Common myeloid progenitor, CD34-positive (primary cell): ENCODE measurements around the gene UVRAG.
"Not testable (repeated sequence)": the region's sequence is repeated elsewhere in the genome, so short reads cannot be mapped to it uniquely, and the experiment has no call there.

Experiments used
- CTCF ChIA-PET: fragments of 350-600 bp; sonication (Branson Sonifier 250); formaldehyde crosslinking; loops from one replicate; lab custom pipeline; 2021; ENCODE audit warnings: antibody characterized with exemption; lab: Charles Lee
- POLR2A ChIA-PET: fragments of 350-600 bp; sonication (Branson Sonifier 250); formaldehyde crosslinking; loops from one replicate; lab custom pipeline; 2021; ENCODE audit warnings: antibody characterized with exemption; lab: Charles Lee
- DNase-seq, 3 donors: peaks; one replicate each; pipeline versions ENCODE4 v3.0.0 to v3.0.0-alpha.2; 2013
- H3K27ac ChIP-seq, 2 experiments: 1 replicate in 1 of 2; 2 replicates in 1 of 2; pipeline ENCODE4 v1.7.0; 2013; ENCODE audit warnings: inconsistent platforms in 2 of 2, low read length in 2 of 2, mild to moderate bottlenecking in 2 of 2, low read depth in 1 of 2, moderate library complexity in 1 of 2; ENCODE audit not compliant: severe bottlenecking in 2 of 2, insufficient read depth in 1 of 2, poor library complexity in 1 of 2
- H3K27me3 ChIP-seq, 5 experiments: replicated peaks in 2 of 5; 1 replicate in 3 of 5; 2 replicates in 2 of 5; pipeline versions ENCODE4 v1.6.1 to v1.7.0; 2013; ENCODE audit warnings: low read length in 4 of 5, mild to moderate bottlenecking in 2 of 5, moderate library complexity in 2 of 5, inconsistent platforms in 1 of 5; ENCODE audit not compliant: insufficient read depth in 5 of 5, control insufficient read depth in 4 of 5
- H3K36me3 ChIP-seq, 4 experiments: 1 replicate in 2 of 4; 2 replicates in 2 of 4; pipeline versions ENCODE4 v1.6.1 to v1.7.0; 2013; ENCODE audit warnings: low read length in 3 of 4, control low read depth in 1 of 4, mild to moderate bottlenecking in 1 of 4; ENCODE audit not compliant: control insufficient read depth in 4 of 4, insufficient read depth in 4 of 4
- H3K4me1 ChIP-seq, 4 experiments: 1 replicate in 3 of 4; 2 replicates in 1 of 4; pipeline versions ENCODE4 v1.6.1 to v1.7.1; 2013; ENCODE audit warnings: low read length in 3 of 4, mild to moderate bottlenecking in 3 of 4, control low read depth in 1 of 4, inconsistent platforms in 1 of 4, moderate library complexity in 1 of 4; ENCODE audit not compliant: control insufficient read depth in 4 of 4, insufficient read depth in 4 of 4; ENCODE audit errors: control extremely low read depth in 1 of 4
- H3K4me3 ChIP-seq, 7 experiments: 1 replicate in 4 of 7; 2 replicates in 3 of 7; pipeline versions ENCODE4 v1.5.1 to v1.7.0; 2013; ENCODE audit warnings: mild to moderate bottlenecking in 7 of 7, low read length in 6 of 7, moderate library complexity in 6 of 7, inconsistent platforms in 2 of 7, low read depth in 2 of 7, control low read depth in 1 of 7; ENCODE audit not compliant: insufficient read depth in 4 of 7, control insufficient read depth in 1 of 7; ENCODE audit errors: extremely low read depth in 1 of 7
- H3K9me3 ChIP-seq, 5 experiments: 1 replicate in 4 of 5; 2 replicates in 1 of 5; pipeline versions ENCODE4 v1.6.1 to v1.7.1; 2013; ENCODE audit warnings: low read length in 4 of 5, mild to moderate bottlenecking in 2 of 5, inconsistent platforms in 1 of 5, low read depth in 1 of 5, moderate library complexity in 1 of 5; ENCODE audit not compliant: control insufficient read depth in 4 of 5, insufficient read depth in 2 of 5; ENCODE audit errors: control extremely low read depth in 1 of 5
- WGBS: methylation state at CpG from one replicate; pipeline ENCODE4 v1.1.5; 2013; ENCODE audit not compliant: insufficient coverage; 5-methylcytosine and 5-hydroxymethylcytosine counted together

Gene UVRAG

GRCh38 chr11:75929706-75930105 lies 114.7 kb downstream of the UVRAG start:
- Histone ChIP-seq H3K27ac (no peak overlapping the region), H3K36me3 (peaks cover 0 to 3% (median 0%) of the 10 kb centered on the region in 4 experiments), H3K4me1 (no peaks in the 10 kb centered on the region), H3K9me3 (peaks cover 0 to 3% (median 0%) of the 10 kb centered on the region in 5 experiments), H3K27me3 (no peaks in the 10 kb centered on the region), H3K4me3 (no peak overlapping the region)
- POLR2A ChIA-PET = no interaction called here
- DNase-seq = no peak
- 100% methylated on average over 3 of the region's 4 CpGs for WGBS
- CTCF ChIA-PET = interaction anchor here (0.8 kb wide), 1 partner anchor 32 kb away, joined by 3 read pairs; no protein-coding TSS in a partner anchor

- WGBS = 100% methylated on average over 1 of the region's 5 CpGs
- peaks cover 0 to 3% (median 0%) of the 10 kb centered on the region in 4 experiments for H3K36me3 ChIP-seq
- no peaks in the 10 kb centered on the region for H3K4me1 ChIP-seq
- POLR2A ChIA-PET = no interaction called here
- no peak overlapping the region for H3K27ac ChIP-seq
- H3K4me3 ChIP-seq = no peak overlapping the region
- H3K9me3 ChIP-seq = peaks cover 0 to 3% (median 0%) of the 10 kb centered on the region in 5 experiments
- DNase-seq = no peak
- H3K27me3 ChIP-seq = no peaks in the 10 kb centered on the region
- CTCF ChIA-PET = no interaction called here
These were observed 115.5 kb downstream of the UVRAG start for GRCh38 chr11:75930534-75930933.

GRCh38 chr11:75931124-75931523 lies 116.1 kb downstream of the UVRAG start:
- H3K9me3 ChIP-seq = peaks cover 0 to 3% (median 0%) of the 10 kb centered on the region in 5 experiments
- H3K4me1 ChIP-seq = no peaks in the 10 kb centered on the region
- ChIA-PET CTCF (no interaction called here), POLR2A (no interaction called here)
- no peak for DNase-seq
- H3K27me3 ChIP-seq = no peaks in the 10 kb centered on the region
- WGBS = no CpG with 5 or more reads among the region's 1 CpG
- H3K4me3 ChIP-seq = no peak overlapping the region
- H3K36me3 ChIP-seq = peaks cover 0 to 3% (median 0%) of the 10 kb centered on the region in 4 experiments
- H3K27ac ChIP-seq = no peak overlapping the region

- H3K9me3 ChIP-seq, H3K4me1 ChIP-seq, DNase-seq, H3K36me3 ChIP-seq, H3K27me3 ChIP-seq, H3K27ac ChIP-seq, CTCF ChIA-PET, POLR2A ChIA-PET, H3K4me3 ChIP-seq: not testable (repeated sequence)
- WGBS = no CpG with 5 or more reads among the region's 1 CpG
These were observed 118.7 kb downstream of the UVRAG start for GRCh38 chr11:75933736-75934135.

GRCh38 chr11:75934851-75935250 lies 119.8 kb downstream of the UVRAG start:
- peaks cover 0 to 3% (median 0%) of the 10 kb centered on the region in 5 experiments for H3K9me3 ChIP-seq
- H3K4me1 ChIP-seq = no peaks in the 10 kb centered on the region
- H3K27me3 ChIP-seq = no peaks in the 10 kb centered on the region
- no peak overlapping the region for H3K4me3 ChIP-seq
- no peak for DNase-seq
- H3K36me3 ChIP-seq = no peaks in the 10 kb centered on the region
- no peak overlapping the region for H3K27ac ChIP-seq
- POLR2A ChIA-PET = interaction anchor here (0.8 kb wide), 1 partner anchor 11 kb away, joined by 3 read pairs; no protein-coding TSS in a partner anchor
- CTCF ChIA-PET = no interaction called here

GRCh38 chr11:75938543-75938942 lies 123.5 kb downstream of the UVRAG start:
- 100% methylated on average over 3 of the region's 3 CpGs for WGBS
- ChIA-PET CTCF (no interaction called here), POLR2A (no interaction called here)
- no peak overlapping the region for H3K27ac ChIP-seq
- no peaks in the 10 kb centered on the region for H3K27me3 ChIP-seq
- no peak for DNase-seq
- H3K4me1 ChIP-seq = peaks cover 0 to 7% (median 2%) of the 10 kb centered on the region in 4 experiments
- no peak overlapping the region for H3K4me3 ChIP-seq
- no peaks in the 10 kb centered on the region for H3K36me3 ChIP-seq
- H3K9me3 ChIP-seq = no peaks in the 10 kb centered on the region

GRCh38 chr11:75939516-75939915 lies 124.5 kb downstream of the UVRAG start:
- H3K36me3 ChIP-seq = no peaks in the 10 kb centered on the region
- peaks cover 0 to 7% (median 2%) of the 10 kb centered on the region in 4 experiments for H3K4me1 ChIP-seq
- no peaks in the 10 kb centered on the region for H3K27me3 ChIP-seq
- DNase-seq = no peak
- H3K9me3 ChIP-seq = no peaks in the 10 kb centered on the region
- WGBS = no CpG with 5 or more reads among the region's 1 CpG
- ChIA-PET CTCF (no interaction called here), POLR2A (no interaction called here)
- no peak overlapping the region for H3K4me3 ChIP-seq
- H3K27ac ChIP-seq = no peak overlapping the region
